Cardiac fibroblast (primary cell): Measurements from ENCODE around the gene CBFB.

Source experiments
- DNase-seq, 2 donors: peaks; one replicate each; pipeline versions ENCODE4 v3.0.0 to v3.0.0-alpha.2; 2010; ENCODE audit warnings: low read depth in 2 of 2
- H3K4me3 ChIP-seq, 2 donors: replicated peaks in 1 of 2; 1 replicate in 1 of 2; 2 replicates in 1 of 2; pipeline ENCODE4 v1.5.1; 2011; ENCODE audit warnings: low read depth in 2 of 2, low read length in 2 of 2, mild to moderate bottlenecking in 2 of 2, moderate library complexity in 1 of 2
- TF ChIP-seq, protein P1 (sequence below): IDR thresholded peaks from one replicate; pipeline ENCODE4 v1.5.1; 2011; ENCODE audit warnings: low read depth, mild to moderate bottlenecking, low read length, inconsistent platforms

CBFB gene

DNA sequence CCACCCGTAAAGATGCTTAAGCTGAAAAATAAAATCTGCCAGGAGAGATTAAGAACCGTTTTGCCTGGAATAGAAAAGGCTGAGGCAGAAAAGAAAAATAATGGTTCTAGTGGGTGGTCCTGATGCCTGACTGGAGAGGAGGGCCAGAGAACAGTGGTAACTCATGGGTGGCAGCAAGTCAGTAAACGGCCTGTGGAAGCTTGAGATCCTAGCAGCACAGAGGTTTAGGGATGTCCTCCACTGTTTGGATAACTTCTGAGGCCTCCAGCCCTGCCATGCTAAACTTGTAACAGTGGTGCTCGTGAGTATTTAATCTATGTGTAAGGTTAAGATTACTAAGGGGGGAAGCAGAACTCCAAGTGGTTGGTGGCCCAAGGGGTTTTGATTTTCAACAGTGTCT lies 59.6 kb downstream of the CBFB start:
- TF ChIP-seq, protein P1, sequence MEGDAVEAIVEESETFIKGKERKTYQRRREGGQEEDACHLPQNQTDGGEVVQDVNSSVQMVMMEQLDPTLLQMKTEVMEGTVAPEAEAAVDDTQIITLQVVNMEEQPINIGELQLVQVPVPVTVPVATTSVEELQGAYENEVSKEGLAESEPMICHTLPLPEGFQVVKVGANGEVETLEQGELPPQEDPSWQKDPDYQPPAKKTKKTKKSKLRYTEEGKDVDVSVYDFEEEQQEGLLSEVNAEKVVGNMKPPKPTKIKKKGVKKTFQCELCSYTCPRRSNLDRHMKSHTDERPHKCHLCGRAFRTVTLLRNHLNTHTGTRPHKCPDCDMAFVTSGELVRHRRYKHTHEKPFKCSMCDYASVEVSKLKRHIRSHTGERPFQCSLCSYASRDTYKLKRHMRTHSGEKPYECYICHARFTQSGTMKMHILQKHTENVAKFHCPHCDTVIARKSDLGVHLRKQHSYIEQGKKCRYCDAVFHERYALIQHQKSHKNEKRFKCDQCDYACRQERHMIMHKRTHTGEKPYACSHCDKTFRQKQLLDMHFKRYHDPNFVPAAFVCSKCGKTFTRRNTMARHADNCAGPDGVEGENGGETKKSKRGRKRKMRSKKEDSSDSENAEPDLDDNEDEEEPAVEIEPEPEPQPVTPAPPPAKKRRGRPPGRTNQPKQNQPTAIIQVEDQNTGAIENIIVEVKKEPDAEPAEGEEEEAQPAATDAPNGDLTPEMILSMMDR: no peak
- H3K4me3 ChIP-seq: no peak overlapping the region
- DNase-seq: no peak

DNA sequence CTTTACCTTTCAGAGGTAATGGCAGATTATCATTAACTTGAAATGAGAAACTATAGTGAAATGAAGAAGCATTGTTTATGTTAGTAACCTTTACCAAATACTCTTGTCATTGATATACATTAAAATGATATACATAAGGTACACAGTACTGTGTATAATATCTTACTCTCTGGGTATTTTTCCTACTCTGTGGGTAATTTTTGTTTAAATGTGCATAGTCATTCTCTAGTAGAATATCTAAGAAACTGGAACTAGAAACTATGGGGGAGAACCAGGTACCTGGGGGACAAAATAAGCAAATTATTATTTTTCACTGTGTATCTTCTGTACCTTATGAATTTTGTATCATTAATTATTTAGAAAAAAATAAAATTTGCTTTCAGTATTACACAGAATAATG lies 60.2 kb downstream of the CBFB start:
- no peak for DNase-seq
- TF ChIP-seq, protein P1: no peak
- H3K4me3 ChIP-seq: no peak overlapping the region

DNA sequence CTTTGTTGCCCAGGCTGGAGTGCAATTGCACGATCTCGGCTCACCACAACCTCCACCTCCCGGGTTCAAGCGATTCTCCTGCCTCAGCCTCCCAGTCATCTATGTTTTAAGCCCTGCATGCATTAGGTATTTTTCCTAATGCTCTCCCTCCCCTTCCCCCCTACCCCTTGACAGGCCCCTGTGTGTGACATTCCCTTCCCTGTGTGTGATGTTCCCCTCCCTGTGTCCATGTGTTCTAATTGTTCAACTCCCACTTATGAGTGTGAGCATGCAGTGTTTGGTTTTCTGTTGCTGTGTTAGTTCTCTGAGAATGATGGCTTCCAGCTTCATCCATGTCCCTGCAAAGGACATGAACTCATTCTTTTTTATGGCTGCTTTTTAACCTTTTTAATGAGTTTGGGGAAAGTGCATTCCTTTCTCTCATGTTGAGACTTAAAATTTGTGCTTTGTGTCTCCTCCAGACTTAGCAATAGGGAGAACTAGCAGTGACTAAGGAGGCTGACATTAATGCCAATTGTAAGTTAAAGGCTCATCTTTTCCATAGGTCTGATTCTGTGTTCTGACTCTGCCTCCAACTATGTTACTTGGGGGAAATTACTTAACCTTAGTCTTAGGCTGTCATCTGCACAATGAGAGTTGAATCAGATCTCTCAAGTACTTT lies 63.1 kb downstream of the CBFB start:
- H3K4me3 ChIP-seq: no peak overlapping the region
- DNase-seq: peak; percentile 42 to 85
- TF ChIP-seq, protein P1: no peak

DNA sequence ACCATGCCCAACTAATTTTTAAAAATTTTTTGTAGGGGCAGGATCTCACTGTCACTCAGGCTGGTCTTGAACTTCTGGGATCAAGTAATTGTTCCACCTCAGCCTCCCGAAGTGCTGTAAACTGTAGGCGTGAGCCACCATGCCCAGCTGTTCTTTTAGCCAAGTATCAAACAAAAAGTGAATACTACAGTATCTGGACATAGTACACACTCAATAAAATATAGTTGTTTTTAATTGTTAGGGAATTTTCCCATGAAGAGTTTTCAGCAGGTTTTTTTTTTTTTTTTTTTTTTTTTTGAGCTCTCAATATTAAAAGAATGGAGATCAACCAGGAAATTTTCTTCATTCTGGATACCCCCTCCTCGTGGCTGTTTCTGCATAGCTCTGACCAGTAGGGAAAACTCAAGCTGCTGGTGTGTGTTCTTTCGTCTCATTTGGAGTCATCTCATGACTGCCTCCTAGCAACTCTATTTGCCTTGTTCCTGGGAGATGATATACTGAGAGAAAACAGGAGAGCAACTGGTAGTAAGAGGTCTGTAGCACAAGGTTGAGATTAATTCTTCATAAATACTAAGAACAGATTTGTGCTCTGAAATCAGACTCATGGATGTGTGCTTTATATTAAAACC lies 64.3 kb downstream of the CBFB start:
- TF ChIP-seq, protein P1: no peak
- DNase-seq: no peak
- H3K4me3 ChIP-seq: no peak overlapping the region

DNA sequence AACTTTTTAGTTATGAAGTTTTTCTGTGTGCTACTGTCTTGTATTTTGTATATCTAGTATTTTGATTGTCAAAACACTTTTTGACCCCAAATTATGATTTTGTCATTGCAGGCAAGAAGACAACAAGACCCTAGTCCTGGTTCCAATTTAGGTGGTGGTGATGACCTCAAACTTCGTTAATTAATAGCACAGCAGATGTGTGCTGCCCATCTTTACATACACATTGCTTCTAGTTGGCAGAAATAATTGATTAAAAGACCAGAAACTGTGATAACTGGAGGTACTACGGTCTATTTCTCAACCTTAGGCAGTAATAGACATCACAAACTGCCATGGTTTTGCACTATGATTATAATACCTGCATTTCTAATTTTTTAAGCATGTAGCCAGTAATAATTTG lies 69.7 kb downstream of the CBFB start:
- TF ChIP-seq, protein P1: no peak
- H3K4me3 ChIP-seq: no peak overlapping the region
- no peak for DNase-seq

DNA sequence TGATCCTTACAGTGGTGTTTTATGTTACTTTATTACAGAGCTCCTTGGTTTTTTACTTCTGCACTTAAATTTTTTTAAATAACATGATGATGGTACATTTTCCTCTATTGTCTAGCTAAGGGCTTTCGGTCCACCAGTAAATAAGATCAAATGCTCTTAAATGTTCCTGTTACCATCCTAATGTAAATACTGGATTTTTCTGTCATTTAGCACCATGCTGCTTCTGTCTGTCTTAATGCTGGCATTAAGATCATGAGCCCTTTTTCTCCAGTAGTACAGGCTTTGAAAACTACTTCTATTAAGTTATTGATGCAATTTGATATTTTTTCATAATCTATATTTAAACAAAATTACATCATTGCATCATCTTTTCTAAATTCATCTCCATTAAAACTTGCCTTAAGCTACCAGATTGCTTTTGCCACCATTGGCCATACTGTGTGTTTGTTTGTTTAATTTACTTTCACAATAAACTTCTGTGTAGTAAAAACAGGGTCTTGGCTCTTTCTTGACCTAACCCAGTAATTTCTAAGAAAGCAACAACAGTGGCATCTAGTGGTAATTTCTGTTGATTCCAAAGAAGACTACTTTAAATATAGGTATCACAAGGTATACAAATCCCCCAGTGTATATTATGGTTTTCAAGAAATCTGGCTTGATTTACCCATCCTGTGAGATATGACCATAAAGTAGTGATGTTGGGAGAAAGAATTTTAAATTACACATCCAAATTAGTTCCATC lies 71.8 kb downstream of the CBFB start:
- peak; percentile 51 to 57 for DNase-seq
- TF ChIP-seq, protein P1: peak; percentile 20
- H3K4me3 ChIP-seq: no peak overlapping the region
